ENCODE measurements around the gene HOXB5.

HOXB5 gene

DNA sequence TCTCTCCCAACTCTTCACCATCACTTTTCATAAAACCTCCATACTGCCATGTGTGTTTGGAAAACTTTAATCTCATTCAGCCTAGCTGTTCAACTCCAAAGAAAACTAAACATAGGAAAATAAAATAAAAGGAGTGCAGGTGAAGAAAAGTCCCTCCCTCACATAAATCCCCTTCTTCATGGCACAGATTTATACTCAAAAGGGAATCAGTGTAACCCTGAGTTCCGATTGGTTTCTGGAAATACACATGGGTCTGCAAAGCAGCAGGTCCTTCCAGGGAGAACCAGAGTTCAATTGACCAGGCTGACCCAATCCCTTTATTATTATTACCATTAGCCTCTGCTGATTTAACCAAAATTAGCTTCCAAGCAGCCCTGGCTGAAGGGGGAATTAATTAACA is 39.8 kb downstream of the HOXB5 start:
- peak overlapping the region; percentile 0 for H3K4me3 ChIP-seq (ENCODE audit: control insufficient read depth, low read depth, low read length)
- DNase-seq (ENCODE audit: low read depth) = no peak
- TF ChIP-seq, protein P1, sequence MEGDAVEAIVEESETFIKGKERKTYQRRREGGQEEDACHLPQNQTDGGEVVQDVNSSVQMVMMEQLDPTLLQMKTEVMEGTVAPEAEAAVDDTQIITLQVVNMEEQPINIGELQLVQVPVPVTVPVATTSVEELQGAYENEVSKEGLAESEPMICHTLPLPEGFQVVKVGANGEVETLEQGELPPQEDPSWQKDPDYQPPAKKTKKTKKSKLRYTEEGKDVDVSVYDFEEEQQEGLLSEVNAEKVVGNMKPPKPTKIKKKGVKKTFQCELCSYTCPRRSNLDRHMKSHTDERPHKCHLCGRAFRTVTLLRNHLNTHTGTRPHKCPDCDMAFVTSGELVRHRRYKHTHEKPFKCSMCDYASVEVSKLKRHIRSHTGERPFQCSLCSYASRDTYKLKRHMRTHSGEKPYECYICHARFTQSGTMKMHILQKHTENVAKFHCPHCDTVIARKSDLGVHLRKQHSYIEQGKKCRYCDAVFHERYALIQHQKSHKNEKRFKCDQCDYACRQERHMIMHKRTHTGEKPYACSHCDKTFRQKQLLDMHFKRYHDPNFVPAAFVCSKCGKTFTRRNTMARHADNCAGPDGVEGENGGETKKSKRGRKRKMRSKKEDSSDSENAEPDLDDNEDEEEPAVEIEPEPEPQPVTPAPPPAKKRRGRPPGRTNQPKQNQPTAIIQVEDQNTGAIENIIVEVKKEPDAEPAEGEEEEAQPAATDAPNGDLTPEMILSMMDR (conservative IDR thresholded peaks at IDR 0.05; ENCODE audit: control insufficient read depth, insufficient read depth, low read depth, low read length) = no peak

DNA sequence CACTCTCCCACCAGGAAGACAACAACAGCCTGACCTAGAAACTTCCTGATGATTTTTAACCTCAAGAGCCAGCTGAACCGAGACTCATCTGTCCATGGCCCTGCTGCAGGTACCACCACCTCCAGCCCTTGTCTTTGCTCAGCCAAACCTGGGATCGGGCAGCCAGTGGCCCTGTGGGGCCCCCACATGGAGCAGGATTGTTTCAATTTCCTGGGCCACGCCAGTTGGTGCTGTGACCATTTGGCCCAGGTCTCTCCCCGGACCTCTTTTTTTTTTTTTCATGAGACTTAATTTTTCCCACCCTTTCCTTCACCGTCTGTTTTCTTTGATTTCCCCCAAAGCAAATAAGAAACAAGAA is 40.4 kb downstream of the HOXB5 start:
- TF ChIP-seq, protein P1 (conservative IDR thresholded peaks at IDR 0.05; ENCODE audit: control insufficient read depth, insufficient read depth, low read depth, low read length) = no peak
- no peak for DNase-seq (ENCODE audit: low read depth)
- no peak overlapping the region for H3K4me3 ChIP-seq (ENCODE audit: control insufficient read depth, low read depth, low read length)

DNA sequence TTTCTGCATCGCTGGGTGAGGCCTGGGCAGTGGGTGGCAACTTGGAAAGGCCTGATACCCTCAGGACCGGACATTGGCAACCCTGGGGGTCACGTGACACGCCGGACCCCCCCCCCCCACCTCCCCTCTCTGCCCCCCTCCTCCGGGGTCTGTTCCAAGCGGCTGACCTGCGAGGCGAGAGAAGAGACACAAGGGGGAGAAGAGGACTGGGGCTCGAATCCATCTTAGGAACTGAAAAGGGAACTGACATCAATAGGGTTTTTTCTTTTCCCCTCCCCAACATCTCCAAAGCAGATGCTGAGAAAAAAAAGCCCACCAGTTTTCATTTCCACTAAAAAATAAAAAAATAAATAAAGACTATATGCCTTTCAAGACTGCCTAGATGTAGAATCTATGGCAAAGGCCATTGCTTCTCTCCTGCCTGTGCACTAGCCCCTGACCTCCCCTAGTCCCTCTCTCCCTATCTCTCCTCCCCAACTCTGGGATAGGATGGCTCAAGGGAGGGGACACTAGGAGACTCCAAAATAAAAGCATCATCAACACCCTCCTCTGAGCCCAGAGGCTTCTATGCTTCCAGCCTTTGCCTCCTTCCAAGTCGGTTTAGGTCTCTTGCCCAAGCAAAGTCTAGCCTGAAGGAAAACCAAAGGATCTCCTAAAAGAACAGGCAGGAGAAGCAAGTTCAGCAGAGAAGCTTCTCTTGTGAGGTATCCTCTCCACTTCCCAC is 41.0 kb downstream of the HOXB5 start:
- TF ChIP-seq, protein P1 (conservative IDR thresholded peaks at IDR 0.05; ENCODE audit: control insufficient read depth, insufficient read depth, low read depth, low read length) = no peak
- no peak overlapping the region for H3K4me3 ChIP-seq (ENCODE audit: control insufficient read depth, low read depth, low read length)
- DNase-seq (ENCODE audit: low read depth) = no peak

DNA sequence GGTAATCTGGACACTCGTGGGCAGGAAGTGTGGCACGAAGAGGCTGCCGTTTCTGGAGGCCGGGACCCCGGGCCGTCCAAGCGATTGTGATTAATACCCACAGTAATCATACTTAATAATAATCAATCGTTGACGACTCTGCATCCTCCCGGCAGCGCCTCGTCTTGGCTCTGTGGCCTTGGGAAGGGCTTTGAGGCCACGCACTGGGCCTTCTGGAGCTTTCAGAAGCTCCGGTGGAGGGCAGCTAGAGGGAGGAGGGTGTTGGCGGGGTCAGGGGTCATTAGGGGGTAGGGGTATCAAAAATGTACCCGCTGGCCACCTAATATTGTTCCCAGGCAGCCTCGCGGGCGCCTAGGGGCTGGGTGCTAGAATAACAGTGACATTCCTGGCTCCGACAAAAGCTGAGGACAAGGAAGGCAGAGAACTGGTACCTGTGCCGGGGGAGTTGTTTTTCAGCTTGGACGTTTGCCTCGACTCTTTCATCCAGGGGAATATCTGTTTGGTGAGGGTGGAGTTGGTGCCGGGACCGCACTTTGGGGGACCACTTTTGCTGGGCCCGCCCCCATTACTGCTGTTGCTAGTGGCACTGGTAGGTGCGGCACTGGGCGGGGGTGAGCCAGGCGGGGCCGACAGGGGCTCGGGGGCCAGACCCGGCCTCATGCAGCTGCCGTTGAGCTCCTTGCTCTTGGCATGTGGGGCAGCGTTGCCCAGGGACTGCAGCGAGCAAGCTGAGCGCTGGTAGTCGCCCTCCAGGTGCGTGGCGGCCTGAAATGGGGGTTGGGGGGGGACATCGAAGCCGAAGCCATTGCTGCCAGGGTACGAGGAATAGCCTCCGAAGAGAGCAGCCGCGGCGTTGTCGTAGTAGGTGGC is 41.7 kb downstream of the HOXB5 start:
- no peak overlapping the region for H3K4me3 ChIP-seq (ENCODE audit: control insufficient read depth, low read depth, low read length)

DNA sequence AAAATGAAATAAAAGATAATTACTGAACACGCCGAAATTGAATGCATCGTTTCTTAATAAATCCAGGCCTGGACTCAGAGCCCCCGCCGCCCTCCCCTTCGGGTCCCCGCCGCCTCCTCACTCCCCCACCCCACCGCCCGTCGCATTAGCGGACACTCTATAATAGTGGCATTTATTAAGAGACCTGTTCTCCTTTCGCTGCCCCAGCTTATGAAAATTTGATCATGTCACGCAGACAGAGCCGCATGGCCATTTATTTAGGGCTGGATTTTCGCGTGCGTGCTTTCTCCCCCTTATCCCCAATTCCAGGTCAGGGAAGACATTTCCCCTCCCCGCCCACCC is 42.4 kb downstream of the HOXB5 start:
- H3K4me3 ChIP-seq (ENCODE audit: control insufficient read depth, low read depth, low read length) = no peak overlapping the region
- TF ChIP-seq, protein P1 (conservative IDR thresholded peaks at IDR 0.05; ENCODE audit: control insufficient read depth, insufficient read depth, low read depth, low read length) = no peak
- no peak for DNase-seq (ENCODE audit: low read depth)

More for the DNA sequence above, 41.7 kb downstream of the HOXB5 start:
- DNase-seq (ENCODE audit: low read depth) = no peak
- TF ChIP-seq, protein P1 (conservative IDR thresholded peaks at IDR 0.05; ENCODE audit: control insufficient read depth, insufficient read depth, low read depth, low read length) = no peak

GRCh38 chr17:48550502-48551213 is 42.9 kb downstream of the HOXB5 start:
- no peak for DNase-seq (ENCODE audit: low read depth)
- TF ChIP-seq, protein P1 (conservative IDR thresholded peaks at IDR 0.05; ENCODE audit: control insufficient read depth, insufficient read depth, low read depth, low read length) = no peak
- H3K4me3 ChIP-seq (ENCODE audit: control insufficient read depth, low read depth, low read length) = peak overlapping the region; percentile 24
